Subcutaneous abdominal adipose tissue (tissue), 5 donors: ENCODE measurements around the gene WDPCP.
"Not testable (repeated sequence)": the region's sequence is repeated elsewhere in the genome, so short reads cannot be mapped to it uniquely, and the experiment has no call there.

Experiments
- H3K27ac ChIP-seq: one replicate; pipeline ENCODE4 v1.7.0; 2013; ENCODE audit warnings: low read depth, mild to moderate bottlenecking, inconsistent platforms, low read length, moderate library complexity
- H3K27me3 ChIP-seq, 5 donors: one replicate each; pipeline ENCODE4 v1.7.0; 2013; ENCODE audit warnings: low read length in 5 of 5, inconsistent platforms in 1 of 5; ENCODE audit not compliant: control insufficient read depth in 5 of 5, insufficient read depth in 4 of 5
- H3K36me3 ChIP-seq, 5 donors: one replicate each; pipeline ENCODE4 v1.7.0; 2013; ENCODE audit warnings: low read length in 5 of 5; ENCODE audit not compliant: control insufficient read depth in 5 of 5, insufficient read depth in 5 of 5
- H3K4me1 ChIP-seq, 5 donors: one replicate each; pipeline ENCODE4 v1.7.0; 2013; ENCODE audit warnings: low read length in 5 of 5, mild to moderate bottlenecking in 3 of 5, moderate library complexity in 1 of 5; ENCODE audit not compliant: control insufficient read depth in 5 of 5, insufficient read depth in 5 of 5
- H3K4me3 ChIP-seq, 5 donors: one replicate each; pipeline ENCODE4 v1.7.0; 2013; ENCODE audit warnings: low read length in 5 of 5, low read depth in 1 of 5
- H3K9ac ChIP-seq, 5 donors: one replicate each; pipeline ENCODE4 v1.7.0; 2013; ENCODE audit warnings: low read length in 5 of 5, mild to moderate bottlenecking in 4 of 5, moderate library complexity in 3 of 5
- H3K9me3 ChIP-seq, 5 donors: one replicate each; pipeline ENCODE4 v1.7.0; 2013; ENCODE audit warnings: low read length in 5 of 5; ENCODE audit not compliant: control insufficient read depth in 5 of 5
- donor health status: healthy.
- donor health status: healthy.
- donor health status: healthy.
- donor health status: healthy.
- donor health status: healthy.

The WDPCP gene

DNA sequence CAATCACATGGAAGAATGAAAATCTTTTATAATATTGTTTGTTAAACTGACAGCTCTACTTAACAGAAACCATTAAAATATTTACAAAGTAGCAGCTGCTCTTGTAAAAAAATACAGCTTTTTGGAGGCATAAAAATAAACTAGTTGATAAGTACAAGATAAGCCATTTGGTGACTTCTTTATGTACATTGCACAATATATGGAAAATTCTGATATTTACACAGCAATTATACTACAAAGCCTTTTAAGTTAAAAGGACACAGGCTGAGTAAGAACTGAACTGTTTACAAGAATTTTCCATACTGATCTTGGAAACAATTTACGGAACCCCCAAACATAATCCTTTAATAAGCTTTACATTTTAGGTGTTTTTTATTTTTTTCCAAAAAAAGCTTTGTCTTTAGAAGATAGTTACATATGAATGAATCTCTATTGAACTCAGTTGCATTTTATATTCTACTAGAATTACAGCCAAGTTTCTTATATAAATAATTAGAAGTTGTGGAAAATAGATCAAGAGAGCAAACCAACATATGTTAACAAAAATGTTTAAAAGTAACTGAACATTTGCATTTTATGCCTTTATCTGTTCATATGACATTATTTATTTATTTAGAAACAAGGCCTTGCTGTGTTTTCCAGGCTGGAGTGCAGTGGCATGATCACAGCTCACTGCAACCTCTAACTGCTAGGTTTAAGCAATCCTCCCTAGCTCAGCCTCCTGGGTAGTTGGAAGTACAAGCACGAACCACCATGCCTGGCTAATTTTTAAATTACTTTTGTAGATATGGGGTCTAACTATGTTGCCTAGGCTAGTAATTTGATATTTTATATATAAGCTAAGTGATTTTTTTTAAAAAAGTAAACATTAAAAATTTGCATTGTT, 395.1 kb downstream of the WDPCP start:
- Histone ChIP-seq H3K27me3 (no peaks in the 10 kb centered on the region), H3K4me1 (no peaks in the 10 kb centered on the region), H3K9me3 (peaks cover 0 to 2% (median 0%) of the 10 kb centered on the region in 5 donors), H3K4me3 (no peak overlapping the region), H3K27ac (no peak overlapping the region), H3K36me3 (no peaks in the 10 kb centered on the region), H3K9ac (no peak overlapping the region)

DNA sequence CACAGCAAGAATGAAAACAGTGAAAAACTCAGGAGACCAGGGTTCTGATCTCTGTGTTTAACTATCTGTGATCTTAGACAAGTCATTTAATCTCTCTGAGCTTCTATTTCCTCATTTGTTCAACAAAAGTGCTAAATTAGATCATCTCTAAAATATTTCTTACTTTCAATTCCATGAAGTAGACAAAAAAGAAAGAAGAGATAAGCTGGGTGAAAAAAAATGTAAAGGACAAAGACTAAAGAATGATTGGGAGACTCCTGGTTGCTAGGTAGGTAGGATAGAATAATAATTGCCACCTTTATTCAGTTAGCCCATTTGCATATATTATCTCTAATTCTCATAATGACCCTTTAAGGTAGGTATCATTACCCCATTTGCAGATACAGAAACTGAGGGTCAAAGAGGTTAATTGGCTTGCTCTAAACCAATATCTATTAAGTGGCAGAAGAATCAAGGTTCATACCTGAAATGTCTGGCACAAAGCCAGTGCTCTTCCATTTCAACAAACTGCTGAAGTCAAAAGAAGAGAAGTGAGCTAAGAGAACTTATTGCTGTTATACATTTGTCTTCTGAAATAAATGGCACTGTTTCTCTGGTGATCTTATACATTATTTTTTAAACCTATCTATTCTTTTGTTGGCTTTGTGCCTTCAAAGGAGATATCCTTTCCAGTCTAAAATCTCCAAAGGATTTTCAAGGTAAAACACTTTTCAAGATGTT, 395.9 kb downstream of the WDPCP start:
- H3K27ac ChIP-seq, result no peak overlapping the region
- H3K9ac ChIP-seq, result no peak overlapping the region
- H3K36me3 ChIP-seq, result no peaks in the 10 kb centered on the region
- no peaks in the 10 kb centered on the region for H3K27me3 ChIP-seq
- no peak overlapping the region for H3K4me3 ChIP-seq
- H3K9me3 ChIP-seq, result peaks cover 0 to 4% (median 2%) of the 10 kb centered on the region in 5 donors
- H3K4me1 ChIP-seq, result no peaks in the 10 kb centered on the region

DNA sequence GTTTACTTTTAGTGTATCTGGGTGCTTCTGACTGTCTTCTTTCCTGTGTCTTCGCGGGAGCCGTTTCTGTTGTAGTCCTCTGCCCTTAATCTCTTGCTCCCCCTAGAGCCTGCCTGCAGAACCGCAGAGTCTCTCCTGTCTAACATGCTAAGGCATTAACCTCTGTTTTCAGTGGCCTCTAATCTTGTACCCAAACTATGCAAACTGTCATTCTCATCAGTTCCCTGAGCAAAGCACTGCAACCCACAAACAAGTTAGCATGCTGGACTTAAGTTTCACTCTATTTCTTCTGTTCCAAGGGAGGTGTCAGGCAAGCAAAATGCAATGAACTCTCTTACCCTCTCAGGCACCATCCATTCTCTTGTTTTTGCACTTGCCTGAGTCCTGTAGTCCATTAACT, 399.3 kb downstream of the WDPCP start:
- no peaks in the 10 kb centered on the region for H3K4me1 ChIP-seq
- peaks cover 0 to 9% (median 8%) of the 10 kb centered on the region in 5 donors for H3K9me3 ChIP-seq
- H3K9ac ChIP-seq, result no peak overlapping the region
- no peak overlapping the region for H3K4me3 ChIP-seq
- no peaks in the 10 kb centered on the region for H3K36me3 ChIP-seq
- no peak overlapping the region for H3K27ac ChIP-seq
- H3K27me3 ChIP-seq, result no peaks in the 10 kb centered on the region

DNA sequence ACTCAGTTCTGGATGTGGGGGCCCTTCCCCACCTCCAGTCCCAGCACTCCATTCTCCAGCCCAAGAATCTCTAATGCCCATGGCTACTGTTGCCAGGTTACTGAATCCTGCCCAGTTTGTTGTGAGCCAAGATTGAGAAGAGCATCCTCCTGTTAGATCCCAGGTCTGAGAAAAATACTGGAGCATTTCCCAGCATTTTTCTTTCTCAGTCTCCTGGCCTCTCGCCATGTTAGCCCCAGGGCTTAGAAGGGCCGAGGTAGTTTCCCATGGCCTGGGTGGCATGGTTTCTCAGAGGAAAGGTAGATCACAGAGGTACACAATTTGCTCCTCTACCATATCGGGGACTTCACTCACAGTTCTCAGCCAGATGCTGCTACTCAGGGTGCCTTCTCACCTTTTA, 401.9 kb downstream of the WDPCP start:
- Histone ChIP-seq H3K9me3 (peaks cover 2 to 9% (median 8%) of the 10 kb centered on the region in 5 donors), H3K4me3 (no peak overlapping the region), H3K27ac (no peak overlapping the region), H3K27me3 (no peaks in the 10 kb centered on the region), H3K36me3 (no peaks in the 10 kb centered on the region), H3K9ac (no peak overlapping the region), H3K4me1 (no peaks in the 10 kb centered on the region)

DNA sequence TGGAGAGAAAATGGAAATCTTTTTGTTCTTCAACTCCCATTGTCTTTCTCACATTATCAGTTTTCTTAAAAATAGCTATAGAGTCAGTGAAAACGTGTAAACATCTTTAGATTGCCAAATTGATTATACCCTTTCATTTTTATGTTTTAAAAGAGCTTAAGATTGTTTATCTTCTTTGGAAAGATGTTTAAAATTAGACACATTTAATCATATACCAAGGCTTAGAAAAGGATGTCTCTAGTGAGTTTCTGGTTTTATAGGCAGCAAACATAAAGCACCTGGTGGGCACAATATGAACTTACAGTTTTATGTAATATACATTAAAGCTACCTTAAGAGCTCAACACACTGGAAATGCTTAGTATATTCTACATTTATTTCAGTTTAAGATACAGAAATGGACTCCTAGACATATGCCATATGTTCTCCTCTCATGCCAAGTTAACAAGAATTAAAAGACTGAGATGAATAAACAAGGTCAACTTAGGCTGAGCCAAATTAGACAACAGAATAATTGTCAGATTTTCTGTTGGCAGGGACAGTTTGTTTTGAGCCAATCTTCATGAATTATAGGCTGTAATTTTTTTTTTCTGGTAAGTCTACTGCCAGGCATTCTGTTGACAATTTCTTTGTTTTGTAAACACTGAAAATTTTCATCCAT, 425.0 kb downstream of the WDPCP start:
- Histone ChIP-seq H3K9me3 (peaks cover 0 to 5% (median 0%) of the 10 kb centered on the region in 5 donors), H3K4me3 (no peak overlapping the region), H3K27me3 (no peaks in the 10 kb centered on the region), H3K4me1 (no peaks in the 10 kb centered on the region), H3K27ac (no peak overlapping the region), H3K36me3 (peaks cover 0 to 9% (median 0%) of the 10 kb centered on the region in 5 donors), H3K9ac (no peak overlapping the region)

DNA sequence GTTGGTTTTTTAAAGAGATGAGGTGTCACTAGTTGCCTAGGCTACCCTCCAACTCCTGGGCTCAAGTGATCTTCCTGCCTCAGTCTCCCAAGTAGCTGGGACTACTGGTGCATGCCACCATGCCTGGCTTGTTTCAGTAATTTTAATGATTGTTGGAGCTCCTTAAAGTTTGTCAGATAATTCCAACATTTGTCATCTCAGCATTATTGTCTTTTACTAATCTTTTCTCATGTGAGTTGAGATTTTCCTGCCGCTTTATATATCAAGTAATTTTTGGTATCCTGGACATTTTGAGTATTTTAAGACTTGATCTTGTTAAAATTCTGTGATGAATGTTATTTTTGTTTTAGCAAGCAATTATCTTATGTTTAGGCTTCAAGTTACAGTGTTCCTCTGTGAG, 429.0 kb downstream of the WDPCP start:
- Histone ChIP-seq H3K4me1 (no peaks in the 10 kb centered on the region), H3K36me3 (peaks cover 0 to 6% (median 0%) of the 10 kb centered on the region in 5 donors), H3K9ac (no peak overlapping the region), H3K27ac (no peak overlapping the region), H3K9me3 (no peaks in the 10 kb centered on the region), H3K27me3 (no peaks in the 10 kb centered on the region), H3K4me3 (no peak overlapping the region)

DNA sequence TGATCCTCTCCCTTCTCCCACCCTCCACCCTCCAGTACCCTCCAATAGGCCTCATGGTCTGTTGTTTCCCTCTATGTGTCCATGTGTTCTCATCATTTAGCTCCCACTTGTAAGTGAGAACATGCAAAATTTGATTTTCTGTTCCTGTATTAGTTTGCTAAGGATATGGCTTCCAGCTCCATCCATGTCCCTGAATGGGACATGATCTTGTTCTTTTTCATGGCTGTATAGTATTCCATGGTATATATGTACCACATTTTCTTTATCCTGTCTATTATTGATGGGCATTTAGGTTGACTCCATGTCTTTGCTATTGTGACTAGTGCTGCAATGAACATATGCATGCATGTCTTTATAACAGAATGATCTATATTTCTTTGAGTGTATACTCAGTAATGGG, 451.6 kb downstream of the WDPCP start:
- H3K27me3 ChIP-seq, H3K4me1 ChIP-seq, H3K4me3 ChIP-seq, H3K27ac ChIP-seq, H3K9ac ChIP-seq: not testable (repeated sequence)
- peaks cover 4 to 41% (median 23%) of the 10 kb centered on the region in 5 donors for H3K9me3 ChIP-seq
- peaks cover 0 to 12% (median 0%) of the 10 kb centered on the region in 5 donors for H3K36me3 ChIP-seq

DNA sequence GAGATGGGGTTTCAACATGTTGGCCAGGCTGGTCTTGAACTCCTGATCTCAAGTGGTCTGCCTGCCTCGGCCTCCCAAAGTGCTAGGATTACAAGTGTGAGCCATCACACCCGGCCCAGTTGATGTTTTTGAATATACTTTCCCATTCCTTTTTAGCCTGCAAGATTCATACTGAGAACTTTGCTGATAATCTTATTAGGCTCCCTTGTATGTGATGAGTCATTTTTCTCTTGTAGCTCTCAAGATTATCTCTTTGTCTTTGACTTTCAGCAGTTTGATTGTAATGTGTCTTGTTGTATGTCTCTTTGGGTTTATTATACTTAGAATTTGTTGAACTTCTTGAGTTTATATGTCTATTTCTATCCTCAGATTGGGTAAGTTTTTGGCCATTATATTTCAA, 456.3 kb downstream of the WDPCP start:
- peaks cover 0 to 10% (median 0%) of the 10 kb centered on the region in 5 donors for H3K36me3 ChIP-seq
- no peak overlapping the region for H3K27ac ChIP-seq
- H3K9me3 ChIP-seq, result peaks cover 4 to 35% (median 14%) of the 10 kb centered on the region in 5 donors
- H3K27me3 ChIP-seq, result no peaks in the 10 kb centered on the region
- no peak overlapping the region for H3K4me3 ChIP-seq
- no peak overlapping the region for H3K9ac ChIP-seq
- no peaks in the 10 kb centered on the region for H3K4me1 ChIP-seq

DNA sequence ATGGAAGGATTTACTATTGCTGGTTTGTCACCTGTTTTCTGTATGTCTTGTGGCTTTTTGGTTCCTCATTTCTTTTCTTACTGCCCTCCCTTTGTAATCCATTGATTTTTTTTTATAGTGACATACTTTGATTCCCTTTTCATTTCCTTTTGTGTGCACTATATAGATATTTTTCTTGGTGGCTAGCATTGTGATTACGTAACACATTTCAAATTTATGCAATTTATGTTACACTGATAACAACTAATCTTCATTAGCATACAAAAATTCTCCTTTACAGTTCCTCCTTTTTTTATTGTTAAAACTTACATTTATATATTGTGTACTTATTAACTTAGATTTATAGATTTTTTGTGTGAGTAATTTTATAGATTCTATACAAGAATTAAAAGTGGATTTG, 457.1 kb downstream of the WDPCP start:
- peaks cover 4 to 29% (median 9%) of the 10 kb centered on the region in 5 donors for H3K9me3 ChIP-seq
- H3K4me3 ChIP-seq, result no peak overlapping the region
- no peak overlapping the region for H3K27ac ChIP-seq
- no peaks in the 10 kb centered on the region for H3K27me3 ChIP-seq
- H3K9ac ChIP-seq, result no peak overlapping the region
- peaks cover 0 to 5% (median 0%) of the 10 kb centered on the region in 5 donors for H3K36me3 ChIP-seq
- H3K4me1 ChIP-seq, result no peaks in the 10 kb centered on the region

DNA sequence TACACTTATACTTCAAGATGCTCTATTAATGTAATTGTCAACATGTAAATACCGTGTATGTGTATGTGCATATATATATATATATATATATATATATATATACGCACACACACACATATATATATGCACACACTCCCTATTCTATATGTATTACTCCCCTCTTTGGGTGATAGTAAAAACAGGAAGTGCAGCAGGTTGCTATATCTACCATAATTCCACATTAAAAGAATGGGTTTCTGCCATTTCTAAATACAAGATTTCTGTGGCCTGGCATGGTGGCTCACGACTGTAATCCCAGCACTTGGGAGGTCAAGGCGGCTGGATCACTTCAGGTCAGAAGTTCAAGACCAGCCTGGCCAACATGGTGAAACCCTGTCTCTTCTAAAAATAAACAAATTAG, 460.7 kb downstream of the WDPCP start:
- Histone ChIP-seq H3K9ac (no peak overlapping the region), H3K9me3 (peaks cover 0 to 19% (median 9%) of the 10 kb centered on the region in 5 donors), H3K27me3 (no peaks in the 10 kb centered on the region), H3K4me1 (no peaks in the 10 kb centered on the region), H3K36me3 (no peaks in the 10 kb centered on the region), H3K4me3 (no peak overlapping the region), H3K27ac (no peak overlapping the region)
